Glomerular visceral epithelial cell (primary cell): Measurements from ENCODE around the gene BCL2L2.

Experiments used
- DNase-seq: peaks from one replicate; pipeline ENCODE4 v3.0.0-alpha.2; 2016; ENCODE audit errors: extremely low spot score

BCL2L2 gene

DNA sequence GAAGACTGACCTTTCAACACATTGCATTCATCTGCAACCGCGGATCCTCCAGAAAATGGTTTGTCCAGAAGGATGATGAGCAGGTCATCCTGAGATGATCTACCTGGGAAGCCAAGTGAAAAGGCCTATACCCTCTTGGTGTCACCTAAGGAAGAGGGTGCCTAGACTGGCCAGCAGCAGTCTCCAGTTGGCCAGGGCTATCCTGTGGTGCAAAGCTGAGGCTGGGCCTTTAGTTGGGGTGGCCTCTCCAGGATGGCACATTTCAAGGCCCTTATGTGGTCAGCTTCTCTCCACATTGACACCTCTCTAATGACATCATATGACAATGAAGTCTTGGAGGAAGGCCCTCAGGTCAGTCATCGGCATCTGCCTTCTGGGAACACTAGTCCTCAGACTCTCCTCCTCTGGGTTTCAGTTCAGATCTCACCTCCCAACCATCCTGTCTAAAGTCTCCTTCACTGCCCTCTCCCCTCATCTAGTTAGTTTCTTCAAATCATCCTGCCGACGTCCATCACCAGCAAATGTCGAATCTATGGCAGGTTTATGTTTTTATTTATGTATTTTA lies 49.3 kb downstream of the BCL2L2 start:
- no peak for DNase-seq

DNA sequence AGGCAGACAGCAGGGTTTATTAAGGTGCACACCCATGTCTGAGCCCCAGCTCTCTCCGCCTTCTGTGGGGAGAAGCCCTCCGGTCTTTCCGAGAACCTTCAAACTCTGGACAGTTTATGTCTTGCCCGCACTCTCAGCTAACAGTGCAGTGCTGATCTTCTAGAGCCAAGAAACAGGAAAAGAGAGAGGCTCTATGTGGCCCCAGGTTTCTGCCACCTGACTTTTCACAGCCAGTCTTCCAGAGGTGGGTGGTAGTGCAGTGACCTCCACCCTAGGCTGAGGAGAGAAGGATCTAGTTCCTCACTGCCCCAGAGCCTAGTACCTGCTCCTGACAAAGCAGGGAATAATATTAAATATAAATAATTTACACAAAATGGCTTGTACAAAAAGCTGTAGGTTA lies 50.0 kb downstream of the BCL2L2 start:
- DNase-seq: no peak

DNA sequence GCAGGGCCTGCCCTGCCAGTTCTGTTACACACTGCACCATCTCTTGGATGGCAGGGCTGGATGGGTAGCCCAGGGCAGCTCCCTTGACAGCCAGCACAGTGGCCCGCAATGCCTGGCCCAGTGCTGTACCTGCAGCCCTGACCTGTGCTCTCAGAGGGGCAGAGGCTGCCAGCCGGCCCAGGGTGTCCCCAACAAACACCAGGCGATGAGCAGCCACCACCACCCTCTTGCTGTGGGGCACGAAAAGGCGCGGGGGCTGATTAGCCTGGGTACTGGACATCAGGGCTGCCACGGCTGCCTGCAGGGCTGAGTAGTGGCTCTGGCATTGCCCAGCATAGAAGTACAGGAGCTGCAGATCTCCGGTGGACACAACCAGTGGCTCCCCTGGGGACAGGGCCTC lies 50.6 kb downstream of the BCL2L2 start:
- no peak for DNase-seq

DNA sequence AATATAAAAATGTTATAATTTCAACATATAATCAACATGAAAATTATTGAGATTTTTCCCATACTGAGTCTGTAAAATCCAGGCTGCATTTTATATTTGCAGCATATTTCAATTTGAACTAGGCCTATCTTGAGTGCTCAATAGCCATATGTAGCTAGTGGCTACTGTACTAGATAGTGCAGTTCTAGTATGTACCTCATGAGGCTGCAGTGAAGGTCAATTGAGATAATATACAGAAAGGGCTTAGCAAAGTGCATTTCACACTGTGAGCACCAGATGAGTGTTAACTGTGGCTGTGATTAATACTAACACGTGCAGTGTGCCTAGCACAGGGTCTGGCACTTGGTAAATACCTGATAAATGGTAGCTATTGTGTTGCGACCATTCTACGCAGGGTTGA lies 51.4 kb downstream of the BCL2L2 start:
- no peak for DNase-seq

DNA sequence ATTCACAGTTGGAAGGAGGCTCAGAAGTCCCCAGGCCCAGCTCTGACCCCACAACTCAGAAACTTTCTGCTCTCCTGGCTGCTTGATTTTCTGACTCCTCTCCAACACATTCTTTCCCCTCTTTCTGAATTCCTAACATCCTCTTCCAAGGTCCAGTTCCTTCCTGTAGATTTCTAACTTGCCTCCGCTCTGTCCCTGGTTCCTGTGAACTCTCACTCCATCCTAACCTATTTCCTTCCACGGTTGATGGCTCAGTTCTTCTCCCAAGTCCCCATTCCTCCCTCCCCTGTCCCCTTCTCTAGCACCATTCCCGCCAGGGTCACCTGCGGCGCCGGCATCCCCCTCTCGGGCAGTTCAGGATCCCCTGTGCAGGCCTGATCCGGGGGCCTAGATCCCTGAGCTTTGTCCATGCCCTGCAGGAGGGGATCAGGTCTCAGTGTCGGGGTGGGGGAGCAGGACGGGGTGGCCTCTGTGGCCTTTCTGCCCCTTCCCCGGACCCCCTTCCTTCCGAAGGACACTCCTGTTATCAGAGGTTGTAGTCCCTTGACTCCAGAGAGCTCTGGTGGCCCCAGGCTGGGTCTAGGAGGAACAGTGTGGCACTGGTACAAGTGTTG lies 52.0 kb downstream of the BCL2L2 start:
- no peak for DNase-seq

DNA sequence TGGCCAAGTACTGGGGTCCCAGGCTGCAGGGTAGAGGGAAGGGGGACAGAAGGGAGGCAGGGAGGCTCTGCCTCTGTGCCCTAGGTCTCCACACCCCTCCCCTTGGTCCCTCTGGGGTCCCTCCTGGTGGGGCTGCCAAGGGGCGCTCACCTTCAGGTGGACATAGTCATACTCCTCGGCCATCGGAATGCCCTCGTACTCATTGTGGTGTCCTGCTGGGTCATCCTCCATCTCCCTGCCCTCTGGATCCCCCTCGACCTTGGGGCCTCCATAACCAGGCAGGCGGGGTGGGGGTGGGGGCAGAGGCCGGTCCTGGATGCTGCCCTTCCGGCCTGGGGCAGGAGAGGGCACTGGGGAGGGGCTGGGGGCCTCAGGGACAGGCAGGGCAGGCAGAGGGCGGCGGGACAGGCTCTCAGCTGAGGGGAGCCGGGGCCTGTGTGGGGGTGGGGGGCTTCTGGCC lies 52.6 kb downstream of the BCL2L2 start:
- no peak for DNase-seq

DNA sequence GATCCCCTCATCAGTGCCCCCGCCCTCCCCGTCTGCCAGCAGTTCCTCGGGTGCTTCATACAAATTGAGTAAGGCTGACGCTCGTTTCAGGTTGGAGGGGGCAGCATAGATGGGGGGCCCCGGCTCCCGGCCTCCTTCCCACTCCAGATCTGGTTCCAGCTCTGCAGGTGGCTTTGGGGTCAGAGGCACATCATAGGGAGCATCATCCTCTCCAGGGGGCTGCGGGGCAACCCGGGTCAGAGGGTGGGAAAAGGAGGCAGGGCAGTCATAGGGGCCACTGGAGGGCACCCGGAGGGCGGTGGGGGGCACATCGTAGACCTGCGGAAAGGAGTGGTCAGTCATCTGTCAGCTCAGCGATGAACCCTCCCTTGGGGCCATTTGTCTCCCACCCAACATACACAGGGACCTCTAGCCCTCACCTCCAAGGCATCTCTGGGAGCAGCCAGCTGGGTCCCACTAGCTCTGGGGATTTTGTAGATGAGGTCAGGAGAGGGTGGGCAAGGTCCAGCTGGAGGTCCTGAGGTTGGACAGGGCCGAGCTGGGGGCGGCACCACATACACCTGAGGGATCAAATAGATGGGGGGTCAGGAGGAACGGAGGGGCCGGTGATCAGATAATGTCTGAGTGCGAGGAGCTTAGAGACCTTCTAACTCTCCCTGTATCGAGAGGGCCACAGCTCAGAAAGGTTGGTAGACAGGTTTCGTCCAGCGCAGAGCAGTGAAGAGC lies 53.3 kb downstream of the BCL2L2 start:
- no peak for DNase-seq

DNA sequence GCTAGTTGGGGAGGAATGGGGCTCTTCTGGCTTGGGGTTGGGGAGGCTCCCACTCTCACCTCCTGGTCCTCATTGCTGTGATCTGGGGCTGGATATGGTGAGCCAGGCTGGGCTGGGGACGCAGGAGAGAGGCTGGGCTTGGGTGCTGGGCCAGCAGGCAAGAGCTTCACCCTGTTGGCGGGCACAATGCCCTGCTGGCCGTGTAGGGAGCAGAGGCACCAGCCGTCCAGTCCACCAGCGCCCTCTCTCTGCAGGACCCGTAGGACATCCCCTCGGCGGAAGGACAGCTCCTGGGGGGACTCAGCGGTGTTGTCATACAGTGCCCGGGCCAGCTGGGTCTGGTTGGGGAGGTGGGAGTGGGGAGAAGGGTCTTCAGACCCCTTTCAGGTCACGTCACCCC lies 53.9 kb downstream of the BCL2L2 start:
- DNase-seq: no peak

DNA sequence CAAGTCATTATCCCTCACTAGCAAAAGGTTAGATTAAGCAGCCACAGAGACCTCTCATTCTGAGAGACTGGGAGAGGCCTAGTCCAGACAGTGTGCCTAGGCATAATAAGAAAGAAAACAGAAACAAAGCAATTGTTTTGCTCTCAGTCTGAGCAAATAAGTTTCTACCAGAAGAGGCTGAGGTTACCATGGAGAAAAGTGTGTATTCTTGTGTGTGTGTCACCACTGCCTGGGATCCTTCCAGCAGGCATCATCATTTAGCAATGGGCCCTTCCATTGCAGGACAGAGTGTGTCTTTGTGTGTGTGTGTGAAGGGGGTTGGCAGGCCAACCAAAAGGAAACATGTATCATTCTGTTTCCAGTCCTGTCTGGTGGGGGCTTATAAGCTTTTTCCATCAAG lies 54.7 kb downstream of the BCL2L2 start:
- no peak for DNase-seq
